MCF 10A (cell line): ENCODE results near the gene MT1A. TPM values are rescaled to one million over a fixed set of nuclear protein-coding genes. Genes with fewer than 3 reads are reported as not detected.

Experiments
- BruUV-seq: library from RNA; stranded (reverse); fragments of 400-500 nt; replicated peaks from 2 replicates; lab custom pipeline; 2021; lab: Mats Ljungman, UMichigan
- CTCF ChIA-PET: fragments of 300-600 bp; sonication (Branson Sonifier 250); formaldehyde crosslinking; extraction: SDS; loops from one replicate; lab custom pipeline; 2021; ENCODE audit warnings: antibody characterized with exemption, inconsistent platforms; lab: Yijun Ruan, JAX
- POLR2A ChIA-PET: fragments of 300-600, 350-650 bp; sonication (Branson Sonifier 250); formaldehyde crosslinking; extraction: SDS; loops from one replicate; lab custom pipeline; 2020; ENCODE audit warnings: antibody characterized with exemption, inconsistent platforms; lab: Yijun Ruan, JAX
- DNase-seq: peaks from one replicate; pipeline ENCODE4 v3.0.0-alpha.2; 2018; ENCODE audit not compliant: unreplicated experiment
- H3K27ac Mint-ChIP-seq: one replicate; pipeline ENCODE4 v1.8.0; 2022; ENCODE audit warnings: mild to moderate bottlenecking, low read depth, mixed read lengths; ENCODE audit not compliant: unreplicated experiment
- H3K27me3 Mint-ChIP-seq: one replicate; pipeline ENCODE4 v1.8.0; 2022; ENCODE audit warnings: mixed read lengths; ENCODE audit not compliant: insufficient read depth, unreplicated experiment
- H3K36me3 Mint-ChIP-seq: one replicate; pipeline ENCODE4 v1.8.0; 2022; ENCODE audit warnings: mild to moderate bottlenecking, moderate library complexity, mixed read lengths; ENCODE audit not compliant: insufficient read depth, unreplicated experiment
- H3K4me1 Mint-ChIP-seq: one replicate; pipeline ENCODE4 v1.8.0; 2022; ENCODE audit warnings: mixed read lengths; ENCODE audit not compliant: insufficient read depth, unreplicated experiment
- H3K4me3 Mint-ChIP-seq: one replicate; pipeline ENCODE4 v1.8.0; 2022; ENCODE audit warnings: mild to moderate bottlenecking, moderate library complexity, mixed read lengths; ENCODE audit not compliant: unreplicated experiment
- H3K9me3 Mint-ChIP-seq: one replicate; pipeline ENCODE4 v1.8.0; 2022; ENCODE audit warnings: mixed read lengths; ENCODE audit not compliant: unreplicated experiment
- intact Hi-C: fragments of 100-400 bp; cut with micrococcal nuclease; formaldehyde crosslinking; loops from 2 replicates; pipeline ENCODE4 v1.14.1; 2022
- total RNA-seq: library from RNA; stranded (reverse); gene quantifications from 2 replicates; pipeline ENCODE4 v1.2.3, GENCODE V29; 2022
- TF ChIP-seq, protein P1 (sequence below): fragments of 200-600 bp; IDR thresholded peaks from one replicate; pipeline ENCODE4 v1.8.0; 2022; ENCODE audit warnings: antibody characterized with exemption, mild to moderate bottlenecking; ENCODE audit not compliant: unreplicated experiment

Gene MT1A
- total RNA-seq, 1 experiment from 2014 or later, result not detected

DNA sequence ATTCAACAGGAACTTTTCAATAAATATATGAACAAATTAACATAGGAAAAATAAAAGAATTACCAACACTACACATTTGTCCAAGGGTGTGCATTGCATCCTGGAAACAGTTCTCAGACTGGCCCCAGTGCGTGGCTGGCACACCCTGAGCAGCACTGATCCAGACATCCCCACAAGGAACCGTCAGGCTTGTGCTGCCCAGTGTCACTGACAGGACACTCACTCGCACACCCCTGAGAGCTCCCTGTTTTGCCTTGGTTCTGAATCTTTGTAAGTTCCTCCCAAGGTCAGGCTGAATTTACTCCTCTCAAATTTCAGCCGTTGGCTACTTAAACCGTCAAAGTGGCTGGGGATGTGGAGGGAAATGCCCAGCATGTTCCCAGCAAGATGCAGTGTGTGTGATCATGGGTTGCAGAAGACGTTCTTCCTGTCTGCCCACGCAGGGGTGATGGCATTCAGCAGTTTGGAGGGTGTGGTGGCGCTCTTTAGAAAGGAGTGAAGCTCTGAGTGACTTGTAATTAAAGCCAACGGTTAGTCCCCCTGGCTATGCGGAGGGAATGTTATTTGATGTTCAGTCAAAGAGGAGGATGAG is 28.4 kb upstream of the MT1A start:
- BruUV-seq, result no TSS peak
- Mint-ChIP-seq H3K4me3 (peak overlapping the region; percentile 93), H3K9me3 (no peaks in the 10 kb centered on the region), H3K27ac (peak overlapping the region; percentile 99), H3K27me3 (no peaks in the 10 kb centered on the region), H3K36me3 (peaks cover 7% of the 10 kb centered on the region), H3K4me1 (peaks cover 61% of the 10 kb centered on the region)
- ChIA-PET CTCF (interaction anchor here (0.9 to 1.5 kb wide), 4 partner anchors 9 to 73 kb away, joined by 3 to 5 read pairs (median 4); partner anchors contain the start of gene MT1E), POLR2A (interaction anchor here (0.6 to 15.3 kb wide), 24 partner anchors 9 to 322 kb away, joined by 3 to 1404 read pairs (median 6); partner anchors contain the start of genes BBS2, HERPUD1, MT1B and MT1E)
- TF ChIP-seq, protein P1, sequence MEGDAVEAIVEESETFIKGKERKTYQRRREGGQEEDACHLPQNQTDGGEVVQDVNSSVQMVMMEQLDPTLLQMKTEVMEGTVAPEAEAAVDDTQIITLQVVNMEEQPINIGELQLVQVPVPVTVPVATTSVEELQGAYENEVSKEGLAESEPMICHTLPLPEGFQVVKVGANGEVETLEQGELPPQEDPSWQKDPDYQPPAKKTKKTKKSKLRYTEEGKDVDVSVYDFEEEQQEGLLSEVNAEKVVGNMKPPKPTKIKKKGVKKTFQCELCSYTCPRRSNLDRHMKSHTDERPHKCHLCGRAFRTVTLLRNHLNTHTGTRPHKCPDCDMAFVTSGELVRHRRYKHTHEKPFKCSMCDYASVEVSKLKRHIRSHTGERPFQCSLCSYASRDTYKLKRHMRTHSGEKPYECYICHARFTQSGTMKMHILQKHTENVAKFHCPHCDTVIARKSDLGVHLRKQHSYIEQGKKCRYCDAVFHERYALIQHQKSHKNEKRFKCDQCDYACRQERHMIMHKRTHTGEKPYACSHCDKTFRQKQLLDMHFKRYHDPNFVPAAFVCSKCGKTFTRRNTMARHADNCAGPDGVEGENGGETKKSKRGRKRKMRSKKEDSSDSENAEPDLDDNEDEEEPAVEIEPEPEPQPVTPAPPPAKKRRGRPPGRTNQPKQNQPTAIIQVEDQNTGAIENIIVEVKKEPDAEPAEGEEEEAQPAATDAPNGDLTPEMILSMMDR, result no peak
- peak; percentile 97 for DNase-seq
- intact Hi-C loops, result no loop called here

DNA sequence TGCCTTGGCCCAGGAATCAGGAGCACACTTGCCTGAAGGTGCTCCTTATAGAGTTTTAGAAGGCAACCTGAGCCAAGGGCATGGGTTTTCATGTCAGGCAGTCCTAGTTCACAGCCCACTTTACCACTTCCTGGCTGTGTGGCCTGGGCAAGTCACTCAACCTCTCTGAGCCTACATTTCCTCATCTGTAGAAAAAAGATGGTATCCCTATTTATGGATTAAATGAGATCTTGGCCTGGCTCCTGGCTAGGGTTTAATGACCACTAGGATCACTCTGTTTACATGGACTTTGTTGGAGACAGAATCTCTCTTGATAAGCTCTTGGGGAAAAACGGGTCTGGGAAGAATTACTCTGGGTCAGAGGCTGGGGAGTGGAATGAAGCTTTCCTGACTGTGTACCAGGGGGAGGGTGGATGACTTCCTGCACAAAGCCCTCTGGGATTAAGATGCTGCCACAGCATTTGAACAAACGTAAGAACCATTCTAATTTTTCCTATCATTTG is 27.8 kb upstream of the MT1A start:
- Mint-ChIP-seq H3K4me1 (peaks cover 62% of the 10 kb centered on the region), H3K9me3 (no peaks in the 10 kb centered on the region), H3K27ac (peak overlapping the region; percentile 99), H3K27me3 (no peaks in the 10 kb centered on the region), H3K36me3 (peaks cover 7% of the 10 kb centered on the region), H3K4me3 (peak overlapping the region; percentile 93)
- TF ChIP-seq, protein P1, result no peak
- no TSS peak for BruUV-seq
- CTCF ChIA-PET, result interaction anchor here (0.6 to 1.5 kb wide), 6 partner anchors 10 to 331 kb away, joined by 3 to 5 read pairs (median 4); partner anchors contain the start of gene MT1E
- intact Hi-C loops, result no loop called here
- no peak for DNase-seq
- POLR2A ChIA-PET, result interaction anchor here (0.8 to 15.3 kb wide), 20 partner anchors 10 to 198 kb away, joined by 3 to 1404 read pairs (median 7); partner anchors contain the start of genes BBS2, MT1B, MT1E and MT1F

DNA sequence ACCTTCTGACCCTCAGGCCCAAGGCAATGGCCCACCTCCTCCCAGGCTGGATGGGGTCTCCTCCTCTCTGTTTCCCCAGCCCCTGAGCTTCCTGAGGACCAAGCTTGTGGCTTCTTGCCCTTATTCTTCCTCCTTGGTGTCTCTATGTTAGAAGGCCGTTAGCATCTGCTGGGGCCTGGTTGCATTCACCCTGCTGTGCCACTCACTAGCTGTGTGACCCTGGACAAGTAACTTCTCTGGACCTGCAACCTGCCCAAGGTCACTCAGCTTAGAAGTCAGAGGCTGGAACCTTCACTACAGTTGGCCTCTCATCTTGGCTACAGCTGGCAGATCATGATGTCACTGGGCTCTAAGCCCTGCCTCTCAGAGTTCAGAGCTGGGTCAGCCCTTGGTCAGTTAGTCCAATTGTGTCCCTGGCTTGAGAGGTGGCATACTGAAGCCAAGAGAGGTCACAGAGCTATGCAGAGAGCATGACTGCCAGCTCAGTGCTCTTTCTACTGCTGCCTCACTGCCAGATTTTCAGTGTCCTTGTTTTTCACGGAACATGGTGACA is 27.1 kb upstream of the MT1A start:
- H3K4me1 Mint-ChIP-seq, result peaks cover 55% of the 10 kb centered on the region
- no TSS peak for BruUV-seq
- CTCF ChIA-PET, result interaction anchor here (0.6 to 1.3 kb wide), 8 partner anchors 8 to 331 kb away, joined by 3 to 6 read pairs (median 4); partner anchors contain the start of gene MT1E
- intact Hi-C loops, result no loop called here
- TF ChIP-seq, protein P1, result no peak
- peak overlapping the region; percentile 93 for H3K4me3 Mint-ChIP-seq
- peaks cover 7% of the 10 kb centered on the region for H3K36me3 Mint-ChIP-seq
- POLR2A ChIA-PET, result interaction anchor here (1.0 to 15.3 kb wide), 13 partner anchors 10 to 574 kb away, joined by 3 to 1404 read pairs (median 22); partner anchors contain the start of genes BBS2, MT1B, MT1E and MT1X
- peak; percentile 52 for DNase-seq
- no peaks in the 10 kb centered on the region for H3K9me3 Mint-ChIP-seq
- H3K27me3 Mint-ChIP-seq, result no peaks in the 10 kb centered on the region
- peak overlapping the region; percentile 99 for H3K27ac Mint-ChIP-seq

DNA sequence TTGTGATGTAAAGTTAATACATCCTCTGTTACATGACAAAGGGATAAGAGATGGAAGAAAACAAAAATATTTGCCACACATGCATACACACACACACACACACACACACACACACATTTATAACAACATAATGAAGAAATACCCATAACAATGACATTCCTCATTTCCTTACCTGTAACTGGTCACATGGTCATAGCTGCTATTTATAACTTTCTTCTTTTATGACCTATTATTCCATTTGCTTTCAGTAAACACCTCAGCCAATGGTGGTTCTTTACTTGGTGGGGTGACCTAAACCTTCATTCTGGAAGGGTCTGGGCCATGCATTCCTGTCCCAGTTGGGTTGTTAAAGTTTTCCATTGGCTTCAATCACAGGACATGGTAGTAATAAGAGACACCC is 24.8 kb upstream of the MT1A start:
- Mint-ChIP-seq H3K27me3 (no peaks in the 10 kb centered on the region), H3K9me3 (no peaks in the 10 kb centered on the region), H3K27ac (peak overlapping the region; percentile 49), H3K4me3 (no peak overlapping the region), H3K4me1 (peaks cover 37% of the 10 kb centered on the region), H3K36me3 (peaks cover 7% of the 10 kb centered on the region)
- ChIA-PET CTCF (interaction anchor here (0.7 to 1.5 kb wide), 3 partner anchors 11 to 100 kb away, joined by 3 to 6 read pairs (median 3); no protein-coding TSS in a partner anchor), POLR2A (interaction anchor here (1.0 to 15.3 kb wide), 5 partner anchors 9 to 162 kb away, joined by 3 to 1404 read pairs (median 35); partner anchors contain the start of genes MT1E, MT1F, MT1X and NUDT21)
- BruUV-seq, result no TSS peak
- intact Hi-C loops, result no loop called here
- peak; percentile 16 for DNase-seq
- TF ChIP-seq, protein P1, result no peak
